ENCODE data around the gene UNC5C.

UNC5C gene

DNA sequence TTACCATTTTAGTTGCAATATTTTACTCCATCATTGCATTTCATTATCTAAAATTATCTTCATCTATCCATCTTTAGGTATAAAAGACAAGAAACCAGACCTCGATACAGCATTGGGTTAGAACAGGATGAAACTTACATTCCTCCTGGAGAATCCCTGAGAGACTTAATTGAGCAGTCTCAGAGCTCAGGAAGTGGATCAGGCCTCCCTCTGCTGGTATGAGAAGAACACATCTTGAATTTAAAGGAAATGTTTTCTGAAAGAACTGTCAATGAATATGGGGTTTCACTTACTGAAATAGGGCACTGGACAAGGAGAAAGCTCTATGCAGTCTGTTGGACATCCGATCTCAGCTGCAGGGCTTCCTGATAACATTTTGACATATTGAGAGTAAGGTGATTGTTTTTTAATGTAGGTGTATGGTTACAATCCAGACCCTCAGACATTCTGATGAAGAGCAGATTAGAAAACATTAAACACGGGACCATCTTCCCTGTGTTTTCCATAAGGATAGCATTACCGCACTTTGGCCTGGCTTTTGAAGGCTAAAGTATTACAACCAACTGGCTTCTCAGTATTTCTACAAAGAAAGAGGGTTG lies 423.8 kb downstream of the UNC5C start:
- no peak overlapping the region for H3K4me3 Mint-ChIP-seq
- H3K36me3 Mint-ChIP-seq = no peaks in the 10 kb centered on the region
- no peak overlapping the region for H3K27ac Mint-ChIP-seq
- H3K4me1 Mint-ChIP-seq (ENCODE audit: low read depth) = peaks cover 4% of the 10 kb centered on the region
- H3K27me3 Mint-ChIP-seq = peaks cover 6% of the 10 kb centered on the region
- H3K9me3 Mint-ChIP-seq (ENCODE audit: low read depth) = no peaks in the 10 kb centered on the region

DNA sequence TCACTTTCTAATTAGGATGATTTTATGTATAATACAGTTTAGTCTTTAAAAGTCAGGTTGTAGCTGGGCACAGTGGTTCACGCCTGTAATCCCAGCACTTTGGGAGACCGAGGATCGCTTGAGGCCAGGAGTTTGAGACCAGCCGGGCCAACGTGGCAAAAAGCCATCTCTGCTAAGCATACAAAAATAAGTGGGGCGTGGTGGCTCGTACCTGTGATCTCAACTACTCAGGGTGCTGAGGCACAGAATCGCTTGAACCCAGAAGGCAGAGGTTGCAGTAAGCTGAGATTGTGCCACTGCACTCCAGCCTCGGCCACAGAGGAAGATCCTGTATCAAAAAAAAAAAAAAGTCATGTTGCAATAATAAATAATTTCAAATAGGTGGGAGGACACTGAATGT lies 426.8 kb downstream of the UNC5C start:
- Mint-ChIP-seq H3K9me3 (ENCODE audit: low read depth) (no peaks in the 10 kb centered on the region), H3K27ac (no peak overlapping the region), H3K27me3 (peaks cover 6% of the 10 kb centered on the region), H3K4me3 (no peak overlapping the region), H3K4me1 (ENCODE audit: low read depth) (no peaks in the 10 kb centered on the region), H3K36me3 (no peaks in the 10 kb centered on the region)

DNA sequence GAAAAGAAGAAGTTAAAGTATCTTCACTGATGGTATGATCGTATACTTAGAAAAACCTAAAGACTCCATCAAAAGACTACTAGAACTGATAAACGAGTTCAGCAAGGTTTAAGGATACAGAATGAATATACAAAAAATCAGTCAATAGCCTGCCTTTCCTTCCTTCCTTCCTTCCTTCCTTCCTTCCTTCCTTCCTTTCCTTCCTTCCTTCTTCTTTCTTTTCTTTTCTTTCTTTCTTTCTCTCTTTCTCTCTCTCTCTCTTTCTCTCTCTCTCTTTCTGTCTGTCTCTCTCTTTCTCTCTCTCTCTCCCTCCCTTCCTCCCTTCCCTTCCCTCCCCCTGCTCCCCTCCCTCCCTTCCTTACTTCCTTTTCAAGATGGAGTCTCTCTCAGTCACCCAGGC lies 428.3 kb downstream of the UNC5C start:
- H3K9me3 Mint-ChIP-seq (ENCODE audit: low read depth) = no peaks in the 10 kb centered on the region
- no peaks in the 10 kb centered on the region for H3K36me3 Mint-ChIP-seq
- H3K4me1 Mint-ChIP-seq (ENCODE audit: low read depth) = no peaks in the 10 kb centered on the region
- H3K4me3 Mint-ChIP-seq = no peak overlapping the region
- H3K27me3 Mint-ChIP-seq = peaks cover 4% of the 10 kb centered on the region
- no peak overlapping the region for H3K27ac Mint-ChIP-seq

DNA sequence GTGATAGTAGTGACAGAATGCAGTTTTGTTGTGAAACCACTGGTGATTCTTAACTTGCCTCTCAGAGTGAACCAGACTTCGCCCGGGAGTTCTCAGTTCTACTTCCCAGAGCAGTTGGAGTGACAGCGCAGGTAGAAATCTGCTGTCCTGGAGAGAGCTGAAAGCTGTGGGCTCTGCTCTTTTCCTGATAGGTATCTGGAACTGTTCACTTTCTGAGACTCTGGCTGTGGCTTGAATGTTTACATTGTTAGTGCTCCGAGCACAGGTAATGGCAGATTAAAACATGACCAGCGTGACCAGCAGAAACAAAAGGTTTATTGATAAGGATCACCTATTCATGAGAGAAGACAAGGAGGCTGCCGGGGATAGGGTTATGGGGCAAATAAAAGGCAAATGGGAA lies 430.3 kb downstream of the UNC5C start:
- Mint-ChIP-seq H3K4me3 (no peak overlapping the region), H3K36me3 (no peaks in the 10 kb centered on the region), H3K4me1 (ENCODE audit: low read depth) (no peaks in the 10 kb centered on the region), H3K27ac (no peak overlapping the region), H3K27me3 (no peaks in the 10 kb centered on the region), H3K9me3 (ENCODE audit: low read depth) (no peaks in the 10 kb centered on the region)

DNA sequence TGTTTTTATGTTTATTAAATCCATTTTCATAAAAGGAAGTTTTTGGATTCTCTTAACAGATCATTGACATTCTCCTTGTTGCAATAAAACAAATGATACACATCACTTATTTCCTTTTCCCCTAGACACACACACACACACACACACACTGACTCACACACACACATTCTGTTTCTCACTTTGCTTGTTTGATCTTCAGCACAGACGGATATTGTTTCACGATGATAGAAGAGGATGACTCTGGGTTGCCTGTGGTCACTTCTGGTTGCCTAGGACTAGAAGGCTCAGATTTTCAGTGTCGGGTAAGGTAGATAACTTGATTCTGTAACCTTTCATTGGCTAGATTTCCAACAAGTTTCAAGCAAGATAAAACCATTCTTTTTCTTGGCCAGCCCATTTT lies 434.3 kb downstream of the UNC5C start:
- Mint-ChIP-seq H3K27ac (no peak overlapping the region), H3K9me3 (ENCODE audit: low read depth) (no peaks in the 10 kb centered on the region), H3K4me1 (ENCODE audit: low read depth) (no peaks in the 10 kb centered on the region), H3K27me3 (no peaks in the 10 kb centered on the region), H3K4me3 (no peak overlapping the region), H3K36me3 (no peaks in the 10 kb centered on the region)

Data from activated naive CD8-positive, alpha-beta T cell (primary cell).